Measurements from ENCODE around the gene TRIM2.

Gene TRIM2

DNA sequence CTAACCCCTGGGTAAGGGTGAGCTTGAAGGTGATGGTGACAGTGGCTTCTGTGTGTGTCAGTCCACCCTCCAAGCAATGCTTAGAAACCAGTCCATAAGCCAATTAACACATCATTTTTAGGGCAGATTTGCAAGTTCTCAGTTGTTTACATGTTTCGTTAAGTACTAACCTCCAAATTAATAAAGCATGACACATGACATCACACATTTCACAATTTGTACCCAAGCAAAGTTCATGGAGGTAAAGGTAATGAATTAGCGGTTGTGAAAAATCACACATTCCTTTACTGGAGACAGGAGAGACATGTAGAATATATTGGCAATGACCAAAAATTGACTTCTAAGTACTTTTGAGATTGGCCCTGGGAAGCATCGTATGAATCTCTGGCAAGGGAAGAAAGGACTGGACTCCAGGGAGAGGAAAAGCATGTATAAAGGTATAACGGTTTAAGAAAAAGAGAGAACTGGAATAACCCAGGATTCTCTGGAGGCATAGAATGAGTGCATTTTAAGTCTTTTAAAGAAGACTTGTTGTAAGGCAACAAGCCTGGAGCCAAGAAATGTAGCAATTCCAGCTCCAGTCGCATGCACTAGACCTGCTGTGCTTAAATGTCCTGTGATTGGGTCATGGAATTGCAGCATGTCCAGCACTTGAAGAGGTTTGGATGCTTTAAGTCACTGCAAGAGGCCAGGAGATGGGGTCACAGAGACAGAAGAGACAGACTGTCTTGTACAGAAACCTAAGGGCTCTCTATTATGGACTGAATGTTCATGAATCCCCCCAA lies 34.1 kb downstream of the TRIM2 start:
- TF ChIP-seq, protein P1, sequence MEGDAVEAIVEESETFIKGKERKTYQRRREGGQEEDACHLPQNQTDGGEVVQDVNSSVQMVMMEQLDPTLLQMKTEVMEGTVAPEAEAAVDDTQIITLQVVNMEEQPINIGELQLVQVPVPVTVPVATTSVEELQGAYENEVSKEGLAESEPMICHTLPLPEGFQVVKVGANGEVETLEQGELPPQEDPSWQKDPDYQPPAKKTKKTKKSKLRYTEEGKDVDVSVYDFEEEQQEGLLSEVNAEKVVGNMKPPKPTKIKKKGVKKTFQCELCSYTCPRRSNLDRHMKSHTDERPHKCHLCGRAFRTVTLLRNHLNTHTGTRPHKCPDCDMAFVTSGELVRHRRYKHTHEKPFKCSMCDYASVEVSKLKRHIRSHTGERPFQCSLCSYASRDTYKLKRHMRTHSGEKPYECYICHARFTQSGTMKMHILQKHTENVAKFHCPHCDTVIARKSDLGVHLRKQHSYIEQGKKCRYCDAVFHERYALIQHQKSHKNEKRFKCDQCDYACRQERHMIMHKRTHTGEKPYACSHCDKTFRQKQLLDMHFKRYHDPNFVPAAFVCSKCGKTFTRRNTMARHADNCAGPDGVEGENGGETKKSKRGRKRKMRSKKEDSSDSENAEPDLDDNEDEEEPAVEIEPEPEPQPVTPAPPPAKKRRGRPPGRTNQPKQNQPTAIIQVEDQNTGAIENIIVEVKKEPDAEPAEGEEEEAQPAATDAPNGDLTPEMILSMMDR (IDR thresholded peaks at IDR 0.05; ENCODE audit: low read depth, low read length, missing control alignments): no peak
- H3K4me3 ChIP-seq (replicated peaks; ENCODE audit: low read depth, low read length): no peak overlapping the region
- DNase-seq (ENCODE audit: extremely low read depth, low read depth): no peak

DNA sequence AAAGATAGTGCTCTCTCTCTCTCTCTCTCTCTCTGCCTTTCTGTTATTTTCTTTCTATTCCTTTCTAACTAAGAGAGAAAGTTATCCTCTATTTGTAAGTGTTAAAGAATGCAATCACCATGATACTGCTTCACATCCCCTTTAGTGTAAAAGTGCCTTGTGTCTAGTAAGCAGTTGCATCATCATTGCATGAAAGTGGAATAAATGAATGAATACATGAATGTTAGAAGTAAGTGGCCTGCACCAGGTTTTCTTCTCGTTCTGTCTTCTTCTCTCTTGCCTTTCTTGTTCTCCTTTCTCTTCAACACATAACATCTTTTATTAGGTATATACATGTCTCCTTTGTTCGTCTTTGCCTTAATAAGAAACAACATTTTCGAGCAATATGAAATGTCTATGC lies 35.2 kb downstream of the TRIM2 start:
- TF ChIP-seq, protein P1 (IDR thresholded peaks at IDR 0.05; ENCODE audit: low read depth, low read length, missing control alignments): no peak
- DNase-seq (ENCODE audit: extremely low read depth, low read depth): no peak
- no peak overlapping the region for H3K4me3 ChIP-seq (replicated peaks; ENCODE audit: low read depth, low read length)

DNA sequence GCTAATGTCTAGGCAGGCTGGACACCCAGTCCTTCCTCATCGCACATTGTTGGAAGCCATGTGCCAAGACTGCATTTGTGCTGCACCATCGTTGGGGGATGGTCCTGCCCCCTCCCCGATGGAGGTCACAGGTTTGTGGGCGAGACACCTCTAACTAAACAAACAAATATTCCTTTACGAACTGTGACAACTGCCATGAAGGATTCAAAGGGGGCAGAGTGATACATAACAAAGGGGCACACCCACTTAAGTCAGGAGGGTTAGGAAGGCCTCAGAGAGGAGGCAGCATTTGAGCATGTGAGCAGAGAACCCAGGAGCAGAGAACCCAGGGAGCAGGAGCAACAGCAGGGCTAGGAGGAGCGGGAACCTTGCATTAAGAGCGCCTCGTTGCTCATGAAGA lies 37.1 kb downstream of the TRIM2 start:
- TF ChIP-seq, protein P1 (IDR thresholded peaks at IDR 0.05; ENCODE audit: low read depth, low read length, missing control alignments): no peak
- DNase-seq (ENCODE audit: extremely low read depth, low read depth): no peak

DNA sequence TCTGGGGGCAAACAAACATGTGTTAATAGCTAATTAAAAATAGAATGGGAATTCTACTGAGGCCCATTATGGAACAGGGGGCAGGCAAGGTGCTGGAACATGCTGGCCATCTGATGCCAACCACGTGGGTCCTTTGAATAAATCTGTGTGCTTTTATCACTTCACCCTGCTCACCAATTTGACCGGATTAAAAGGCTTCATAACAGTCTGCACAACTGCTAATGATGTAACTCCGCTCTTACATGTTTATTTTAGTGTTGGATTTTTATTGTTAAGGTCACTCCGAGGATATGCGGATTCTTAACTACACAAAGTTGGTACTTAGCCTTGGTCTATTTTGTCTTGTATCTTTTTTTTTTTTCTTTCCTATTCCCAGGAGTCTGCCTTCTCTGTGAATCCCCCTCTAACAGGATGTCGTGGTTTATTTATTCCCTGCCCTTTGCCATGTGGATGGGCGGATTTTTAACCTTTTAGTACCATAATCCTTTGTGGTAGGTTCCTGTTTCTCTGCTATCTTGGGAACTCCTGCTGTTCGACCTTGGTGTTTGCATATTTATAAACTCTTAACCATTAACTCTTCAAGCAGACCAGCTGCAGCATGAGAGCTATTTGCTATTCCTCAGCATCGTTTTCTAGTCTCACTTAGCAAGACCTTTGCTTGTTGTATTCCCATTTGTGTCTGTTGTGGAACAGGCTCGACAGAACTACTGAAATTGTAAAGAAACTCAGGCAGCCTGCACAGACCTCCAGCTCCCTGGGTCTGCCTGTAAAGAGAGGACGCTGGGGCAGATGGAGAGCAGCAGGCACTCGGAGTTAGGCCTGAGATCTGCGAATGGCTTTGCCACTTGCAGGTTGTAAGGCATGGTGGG lies 38.0 kb downstream of the TRIM2 start:
- H3K4me3 ChIP-seq (replicated peaks; ENCODE audit: low read depth, low read length): no peak overlapping the region
- TF ChIP-seq, protein P1 (IDR thresholded peaks at IDR 0.05; ENCODE audit: low read depth, low read length, missing control alignments): no peak
- DNase-seq (ENCODE audit: extremely low read depth, low read depth): no peak

More for the DNA sequence above, 37.1 kb downstream of the TRIM2 start:
- H3K4me3 ChIP-seq (replicated peaks; ENCODE audit: low read depth, low read length): no peak overlapping the region

DNA sequence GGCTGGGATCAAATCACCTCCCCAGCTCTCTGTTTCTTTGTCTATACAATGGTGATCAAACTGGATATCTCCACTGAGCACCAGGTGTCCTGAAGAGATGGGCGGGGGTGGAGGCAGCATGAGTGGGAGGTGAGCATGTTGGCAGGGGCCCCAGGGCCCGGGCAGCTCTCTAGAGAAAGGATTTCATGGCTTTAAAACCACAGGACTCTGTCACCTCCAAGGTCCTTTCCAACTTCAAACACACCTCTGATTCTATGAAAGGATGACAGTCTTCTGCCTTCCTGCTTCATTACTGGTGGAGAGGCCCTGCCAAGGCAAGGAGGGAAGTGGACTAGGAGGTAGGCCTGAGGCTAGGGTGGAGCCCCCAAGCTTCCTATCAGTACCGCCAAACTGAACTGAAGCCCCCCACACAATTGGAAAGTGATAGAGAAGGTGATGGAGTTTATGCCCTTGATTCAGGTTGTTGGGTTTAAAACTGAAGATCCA lies 38.6 kb downstream of the TRIM2 start:
- DNase-seq (ENCODE audit: extremely low read depth, low read depth): no peak
- no peak overlapping the region for H3K4me3 ChIP-seq (replicated peaks; ENCODE audit: low read depth, low read length)
- TF ChIP-seq, protein P1 (IDR thresholded peaks at IDR 0.05; ENCODE audit: low read depth, low read length, missing control alignments): no peak

DNA sequence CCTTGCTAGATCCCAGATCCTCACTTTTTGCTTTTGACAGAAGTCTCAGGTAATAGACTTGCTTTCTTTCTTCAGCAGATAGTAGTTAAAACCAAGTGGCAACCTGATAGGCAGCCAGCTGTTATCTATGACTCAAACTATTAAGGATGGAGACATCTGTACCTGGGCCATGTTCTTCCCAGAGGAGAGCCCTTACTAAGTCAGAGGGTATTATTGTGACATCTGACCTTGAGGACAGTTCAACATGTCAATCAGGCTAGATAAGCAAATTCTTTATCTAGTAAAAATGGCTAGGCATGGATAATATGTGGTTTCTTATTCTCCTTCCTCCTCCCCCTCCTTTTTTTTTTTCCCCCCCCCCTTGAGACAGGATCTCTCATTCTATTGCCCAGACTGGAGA lies 39.2 kb downstream of the TRIM2 start:
- TF ChIP-seq, protein P1 (IDR thresholded peaks at IDR 0.05; ENCODE audit: low read depth, low read length, missing control alignments): no peak

More for the DNA sequence above, 39.2 kb downstream of the TRIM2 start:
- H3K4me3 ChIP-seq (replicated peaks; ENCODE audit: low read depth, low read length): no peak overlapping the region
- DNase-seq (ENCODE audit: extremely low read depth, low read depth): no peak

All from HFF-Myc (cell line).